ENCODE data around the gene CLEC12A. TPM values are rescaled to one million over a fixed set of nuclear protein-coding genes. Genes with fewer than 3 reads are reported as not detected.

Gene CLEC12A
- total and polyA plus RNA-seq, 2 of the 13 experiments (the other 11 are each of a cell fraction or from before 2014, with no cell fraction given) = not detected

GRCh38 chr12:9928607-9929006 lies 42.6 kb upstream of the CLEC12A start:
- TF ChIP-seq ZFP37 (CRISPR knock-in tag; IDR thresholded peaks at IDR 0.05; ENCODE audit: borderline replicate concordance) (no peak), KDM6A (CRISPR knock-in tag; IDR thresholded peaks at IDR 0.05; ENCODE audit: low read depth) (no peak), ZNF710 (CRISPR knock-in tag; IDR thresholded peaks at IDR 0.05; ENCODE audit: borderline replicate concordance) (no peak), SOX5 (CRISPR knock-in tag; IDR thresholded peaks at IDR 0.05; ENCODE audit: borderline replicate concordance) (no peak), UBTF (CRISPR knock-in tag; IDR thresholded peaks at IDR 0.05) (no peak), ZNF572 (CRISPR knock-in tag; IDR thresholded peaks at IDR 0.05) (no peak), ZNF615 (CRISPR knock-in tag; IDR thresholded peaks at IDR 0.05; ENCODE audit: borderline replicate concordance) (no peak), ZNF782 (CRISPR knock-in tag; IDR thresholded peaks at IDR 0.05; ENCODE audit: borderline replicate concordance) (no peak), NR2F6 (IDR thresholded peaks at IDR 0.05) (no peak), NR2F6 (CRISPR knock-in tag; IDR thresholded peaks at IDR 0.05) (no peak), DMAP1 (CRISPR knock-in tag; IDR thresholded peaks at IDR 0.05) (no peak)
- TF ChIP-seq, protein P1, sequence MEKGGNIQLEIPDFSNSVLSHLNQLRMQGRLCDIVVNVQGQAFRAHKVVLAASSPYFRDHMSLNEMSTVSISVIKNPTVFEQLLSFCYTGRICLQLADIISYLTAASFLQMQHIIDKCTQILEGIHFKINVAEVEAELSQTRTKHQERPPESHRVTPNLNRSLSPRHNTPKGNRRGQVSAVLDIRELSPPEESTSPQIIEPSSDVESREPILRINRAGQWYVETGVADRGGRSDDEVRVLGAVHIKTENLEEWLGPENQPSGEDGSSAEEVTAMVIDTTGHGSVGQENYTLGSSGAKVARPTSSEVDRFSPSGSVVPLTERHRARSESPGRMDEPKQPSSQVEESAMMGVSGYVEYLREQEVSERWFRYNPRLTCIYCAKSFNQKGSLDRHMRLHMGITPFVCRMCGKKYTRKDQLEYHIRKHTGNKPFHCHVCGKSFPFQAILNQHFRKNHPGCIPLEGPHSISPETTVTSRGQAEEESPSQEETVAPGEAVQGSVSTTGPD (CRISPR knock-in tag; IDR thresholded peaks at IDR 0.05) = no peak
- TF ChIP-seq, protein P2, sequence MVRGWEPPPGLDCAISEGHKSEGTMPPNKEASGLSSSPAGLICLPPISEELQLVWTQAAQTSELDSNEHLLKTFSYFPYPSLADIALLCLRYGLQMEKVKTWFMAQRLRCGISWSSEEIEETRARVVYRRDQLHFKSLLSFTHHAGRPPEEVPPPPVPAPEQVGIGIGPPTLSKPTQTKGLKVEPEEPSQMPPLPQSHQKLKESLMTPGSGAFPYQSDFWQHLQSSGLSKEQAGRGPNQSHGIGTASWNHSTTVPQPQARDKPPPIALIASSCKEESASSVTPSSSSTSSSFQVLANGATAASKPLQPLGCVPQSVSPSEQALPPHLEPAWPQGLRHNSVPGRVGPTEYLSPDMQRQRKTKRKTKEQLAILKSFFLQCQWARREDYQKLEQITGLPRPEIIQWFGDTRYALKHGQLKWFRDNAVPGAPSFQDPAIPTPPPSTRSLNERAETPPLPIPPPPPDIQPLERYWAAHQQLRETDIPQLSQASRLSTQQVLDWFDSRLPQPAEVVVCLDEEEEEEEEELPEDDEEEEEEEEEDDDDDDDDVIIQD (CRISPR knock-in tag; IDR thresholded peaks at IDR 0.05; ENCODE audit: low read depth) = no peak
- TF ChIP-seq, protein P3, sequence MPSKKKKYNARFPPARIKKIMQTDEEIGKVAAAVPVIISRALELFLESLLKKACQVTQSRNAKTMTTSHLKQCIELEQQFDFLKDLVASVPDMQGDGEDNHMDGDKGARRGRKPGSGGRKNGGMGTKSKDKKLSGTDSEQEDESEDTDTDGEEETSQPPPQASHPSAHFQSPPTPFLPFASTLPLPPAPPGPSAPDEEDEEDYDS (CRISPR knock-in tag; IDR thresholded peaks at IDR 0.05) = no peak
- TF ChIP-seq, protein P4, sequence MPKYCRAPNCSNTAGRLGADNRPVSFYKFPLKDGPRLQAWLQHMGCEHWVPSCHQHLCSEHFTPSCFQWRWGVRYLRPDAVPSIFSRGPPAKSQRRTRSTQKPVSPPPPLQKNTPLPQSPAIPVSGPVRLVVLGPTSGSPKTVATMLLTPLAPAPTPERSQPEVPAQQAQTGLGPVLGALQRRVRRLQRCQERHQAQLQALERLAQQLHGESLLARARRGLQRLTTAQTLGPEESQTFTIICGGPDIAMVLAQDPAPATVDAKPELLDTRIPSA (CRISPR knock-in tag; IDR thresholded peaks at IDR 0.05; ENCODE audit: borderline replicate concordance) = no peak
- Histone ChIP-seq H3K79me2 (ENCODE audit: insufficient read depth, low read length) (no peaks in the 10 kb centered on the region), H3K27me3 (ENCODE audit: control insufficient read depth in 1 of 2, insufficient read depth in 2 of 2, low read length in 2 of 2) (no peaks in the 10 kb centered on the region), H3K4me2 (ENCODE audit: low read depth, low read length) (no peak overlapping the region), H3K9me3 (ENCODE audit: low read length) (no peaks in the 10 kb centered on the region), H3K4me1 (ENCODE audit: insufficient read depth, low read length) (no peaks in the 10 kb centered on the region), H4K20me1 (ENCODE audit: insufficient read depth, low read length) (no peaks in the 10 kb centered on the region), H3K27ac (ENCODE audit: extremely low read length, insufficient read depth, low read length) (no peak overlapping the region), H3K9ac (ENCODE audit: insufficient read depth, low read depth, low read length) (no peak overlapping the region), H2AFZ (ENCODE audit: low read length) (no peak overlapping the region), H3K4me3 (replicated peaks in 1 of 3; ENCODE audit: insufficient read depth in 1 of 3, low read depth in 2 of 3, low read length in 3 of 3) (no peak overlapping the region), H3K36me3 (replicated peaks in 1 of 2; ENCODE audit: control insufficient read depth in 1 of 2, insufficient read depth in 2 of 2, low read length in 2 of 2) (no peaks in the 10 kb centered on the region)
- BruUV-seq (replicated peaks) = no TSS peak
- CTCF ChIA-PET (ENCODE audit: low intra/inter-chr PET ratio, low total read pairs) = no interaction called here
- WGBS (ENCODE audit: low lambda C conversion rate) = 3% methylated on average over 3 of the region's 3 CpGs
- in situ Hi-C loops (cut with HindIII; ENCODE audit: extremely low pct_ligation_motif_present, low pct_unique_long_range_greater_than_20kb) (loop anchor here (5.0 kb wide), 1 partner anchor 176 kb away; no protein-coding TSS in a partner anchor), intact Hi-C loops (cut with micrococcal nuclease; ENCODE audit: unreplicated experiment) (no loop called here)
- DNase-seq (ENCODE audit: low spot score) (no peak), ATAC-seq (no peak), FAIRE-seq (no peak)
- POLR2A ChIA-PET = no interaction called here

Data from HepG2 (cell line).